DMS114 treated with DMSO at 0.1 percent for 48 hours (cell line): ENCODE results near the gene GATAD2A.
"Not testable (repeated sequence)": the region's sequence is repeated elsewhere in the genome, so short reads cannot be mapped to it uniquely, and the experiment has no call there.

Source experiments
- DNase-seq: peaks from one replicate; lab custom pipeline; 2025; ENCODE audit not compliant: unreplicated experiment; lab: John Stamatoyannopoulos, UW

Gene GATAD2A

GRCh38 chr19:19404879-19405860, at the start of gene GATAD2A:
GATAD2A (plus strand) TSS chr19:19405675; CDS start chr19:19465346, 59,671 bp downstream.
- DNase-seq = peak; percentile 54

GRCh38 chr19:19356500-19356899, 49.0 kb upstream of the GATAD2A start:
- no peak for DNase-seq

- DNase-seq = no peak
Observed at GRCh38 chr19:19356901-19357566, 48.4 kb upstream of the GATAD2A start.

- DNase-seq = peak; percentile 86
Observed at GRCh38 chr19:19361075-19361594, 44.3 kb upstream of the GATAD2A start.

- DNase-seq = no peak
Observed at GRCh38 chr19:19362075-19362474, 43.4 kb upstream of the GATAD2A start.

GRCh38 chr19:19366434-19367396, 38.8 kb upstream of the GATAD2A start:
- DNase-seq = peak; percentile 59

GRCh38 chr19:19368087-19368486, 37.4 kb upstream of the GATAD2A start:
- DNase-seq = no peak

GRCh38 chr19:19371059-19371458, 34.4 kb upstream of the GATAD2A start:
- no peak for DNase-seq

- no peak for DNase-seq
Observed at GRCh38 chr19:19372656-19373416, 32.6 kb upstream of the GATAD2A start.

GRCh38 chr19:19379527-19379926, 25.9 kb upstream of the GATAD2A start:
- DNase-seq = no peak

- DNase-seq = not testable (repeated sequence)
Observed at GRCh38 chr19:19380316-19380715, 25.2 kb upstream of the GATAD2A start.

- DNase-seq = no peak
Observed at GRCh38 chr19:19381007-19381926, 24.2 kb upstream of the GATAD2A start.

GRCh38 chr19:19382118-19382517, 23.4 kb upstream of the GATAD2A start:
- no peak for DNase-seq

GRCh38 chr19:19384486-19384885, 21.0 kb upstream of the GATAD2A start:
- DNase-seq = no peak

GRCh38 chr19:19385131-19385895, 20.2 kb upstream of the GATAD2A start:
- DNase-seq = peak; percentile 98

GRCh38 chr19:19385896-19386869, 19.3 kb upstream of the GATAD2A start:
- DNase-seq = no peak

- no peak for DNase-seq
Observed at GRCh38 chr19:19387108-19387507, 18.4 kb upstream of the GATAD2A start.
